SK-N-SH (cell line): Measurements from ENCODE around the gene ZIC2.

Experiments used
- CTCF ChIP-seq: fragments of 200-600 bp; sonication (generic); IDR thresholded peaks from 2 replicates; pipeline ENCODE4 v1.6.1; 2017; ENCODE audit warnings: antibody characterized with exemption, mild to moderate bottlenecking, moderate library complexity
- EP300 ChIP-seq, 2 experiments: IDR thresholded peaks; 2 replicates each; pipeline versions ENCODE4 v1.4.0 to v1.6.1; 2012; ENCODE audit warnings: borderline replicate concordance in 1 of 2, low read depth in 1 of 2, low read length in 1 of 2
- POLR2AphosphoS5 ChIP-seq: IDR thresholded peaks from 2 replicates; pipeline ENCODE4 v1.6.1; 2012; ENCODE audit warnings: low read depth, low read length
- RCOR1 ChIP-seq: fragments of 150-350 bp; IDR thresholded peaks from 2 replicates; pipeline ENCODE4 v1.6.1; 2017; ENCODE audit warnings: antibody characterized with exemption, low read length
- RFX5 ChIP-seq: IDR thresholded peaks from 2 replicates; pipeline ENCODE4 v1.6.1; 2012; ENCODE audit warnings: mild to moderate bottlenecking, improper control_type of control experiment, low read length
- USF2 ChIP-seq: fragments of 150-350 bp; IDR thresholded peaks from 2 replicates; pipeline ENCODE4 v1.6.1; 2017; ENCODE audit warnings: antibody characterized with exemption, low read length, low read depth, borderline replicate concordance
- YY1 ChIP-seq: IDR thresholded peaks from 2 replicates; pipeline ENCODE4 v1.4.0; 2012; ENCODE audit warnings: low read depth, mild to moderate bottlenecking

GRCh38 chr13:99988529-99989275, 7.1 kb downstream of the ZIC2 start:
- TF ChIP-seq CTCF, result no peak
- TF ChIP-seq POLR2AphosphoS5, result no peak
- no peak for TF ChIP-seq USF2
- TF ChIP-seq RCOR1, result no peak
- no peak for TF ChIP-seq YY1
- TF ChIP-seq RFX5, result no peak
- TF ChIP-seq EP300 (IDR thresholded peaks at IDR 0.05; ENCODE audit: borderline replicate concordance in 1 of 2, low read depth in 1 of 2, low read length in 1 of 2), result no peak
